Tibial nerve (tissue), 4 donors: Measurements from ENCODE around the gene PTPRG.

Source experiments
- EP300 ChIP-seq, 2 donors: sonication (generic); formaldehyde crosslinking; IDR thresholded peaks; one replicate each; pipeline ENCODE4 v1.6.1; 2017; ENCODE audit warnings: antibody characterized with exemption in 2 of 2, mild to moderate bottlenecking in 1 of 2
- TF ChIP-seq, protein P1 (sequence below), 5 experiments: fragments of 200-600 bp in 3 of 5; fragments of 450-650 bp in 2 of 5; sonication (generic) in 3 of 5; IDR thresholded peaks; one replicate each; pipeline ENCODE4 v1.5.1; 2016 to 2019; ENCODE audit warnings: antibody characterized with exemption in 5 of 5, mild to moderate bottlenecking in 3 of 5, moderate library complexity in 2 of 5

DNA sequence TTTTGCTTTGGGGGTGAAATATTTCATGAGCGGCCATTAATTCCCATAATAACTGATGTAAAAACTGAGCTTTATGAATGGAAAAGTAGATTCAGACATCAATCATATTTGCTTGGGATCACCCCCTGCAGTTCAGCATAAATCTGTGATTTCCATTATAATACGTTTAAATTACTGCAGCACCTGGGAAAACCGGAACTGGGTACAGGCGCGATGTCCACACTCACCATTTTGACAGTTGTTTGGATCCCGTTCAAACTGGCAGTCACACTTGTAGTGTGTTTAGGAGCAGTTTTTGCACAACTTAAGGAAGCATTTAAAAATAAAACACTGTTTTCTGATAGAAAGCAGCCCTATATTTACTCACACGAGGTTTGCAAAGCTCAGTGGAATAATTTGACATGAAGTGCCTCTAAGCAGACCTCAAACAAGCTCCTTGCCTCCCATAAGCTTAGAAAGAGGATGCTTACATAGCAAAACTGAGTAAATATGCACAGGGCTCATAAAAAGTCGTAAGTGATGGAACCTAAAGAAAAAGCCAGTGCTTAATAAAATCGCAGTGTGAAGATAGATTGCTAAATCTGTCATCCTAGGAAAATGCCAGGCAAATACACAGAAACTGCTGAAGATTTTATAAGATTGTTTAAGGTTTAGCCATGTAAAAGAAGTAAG is 377.6 kb downstream of the PTPRG start:
- TF ChIP-seq, protein P1, sequence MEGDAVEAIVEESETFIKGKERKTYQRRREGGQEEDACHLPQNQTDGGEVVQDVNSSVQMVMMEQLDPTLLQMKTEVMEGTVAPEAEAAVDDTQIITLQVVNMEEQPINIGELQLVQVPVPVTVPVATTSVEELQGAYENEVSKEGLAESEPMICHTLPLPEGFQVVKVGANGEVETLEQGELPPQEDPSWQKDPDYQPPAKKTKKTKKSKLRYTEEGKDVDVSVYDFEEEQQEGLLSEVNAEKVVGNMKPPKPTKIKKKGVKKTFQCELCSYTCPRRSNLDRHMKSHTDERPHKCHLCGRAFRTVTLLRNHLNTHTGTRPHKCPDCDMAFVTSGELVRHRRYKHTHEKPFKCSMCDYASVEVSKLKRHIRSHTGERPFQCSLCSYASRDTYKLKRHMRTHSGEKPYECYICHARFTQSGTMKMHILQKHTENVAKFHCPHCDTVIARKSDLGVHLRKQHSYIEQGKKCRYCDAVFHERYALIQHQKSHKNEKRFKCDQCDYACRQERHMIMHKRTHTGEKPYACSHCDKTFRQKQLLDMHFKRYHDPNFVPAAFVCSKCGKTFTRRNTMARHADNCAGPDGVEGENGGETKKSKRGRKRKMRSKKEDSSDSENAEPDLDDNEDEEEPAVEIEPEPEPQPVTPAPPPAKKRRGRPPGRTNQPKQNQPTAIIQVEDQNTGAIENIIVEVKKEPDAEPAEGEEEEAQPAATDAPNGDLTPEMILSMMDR (IDR thresholded peaks at IDR 0.05), result no peak
- no peak for TF ChIP-seq EP300 (IDR thresholded peaks at IDR 0.05)
